Fibroblast of peridontal ligament (primary cell): ENCODE data around the gene SNX18.

Experiments
- DNase-seq: peaks from one replicate; pipeline ENCODE4 v3.0.0-alpha.2; 2010; ENCODE audit errors: extremely low read depth

The SNX18 gene

DNA sequence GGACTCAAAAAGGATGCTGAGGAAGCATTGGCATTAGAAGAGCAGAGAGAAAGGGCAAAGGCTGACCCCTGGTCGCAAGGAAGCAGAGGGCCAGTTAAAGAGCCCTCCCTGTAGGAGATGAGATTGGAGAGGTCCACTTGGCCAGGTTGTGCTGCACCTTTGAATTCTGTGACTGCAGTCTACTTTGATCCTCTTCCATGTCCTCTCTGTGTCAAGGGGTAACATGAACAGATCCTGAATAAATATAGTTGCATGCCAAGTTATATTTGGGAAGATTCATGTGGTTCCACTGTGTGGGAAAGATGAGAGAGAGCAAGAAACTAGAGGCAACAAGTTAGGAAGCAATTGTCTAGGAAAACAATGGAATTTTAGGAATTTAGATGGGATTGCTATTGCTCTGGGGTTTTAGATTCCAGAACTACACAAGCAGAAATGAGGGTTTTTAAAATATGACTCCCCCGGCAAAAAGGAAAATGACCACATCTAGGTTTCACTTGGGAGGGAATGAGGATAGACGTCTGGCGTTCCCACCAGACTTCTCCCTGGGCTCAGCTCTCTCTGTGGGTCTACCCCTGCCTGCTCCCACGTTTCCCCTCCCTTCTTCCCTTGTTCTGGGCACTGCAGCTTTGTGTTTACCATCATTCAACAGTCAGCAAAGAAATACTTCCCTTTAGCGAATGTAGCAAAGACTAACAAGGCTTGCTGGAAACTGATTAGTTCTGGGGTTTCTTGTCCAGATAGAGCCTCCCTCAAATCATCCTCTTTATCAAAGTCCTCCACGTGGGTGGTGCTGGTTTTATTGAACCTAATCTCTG lies 63.6 kb downstream of the SNX18 start:
- DNase-seq: peak; percentile 72

GRCh38 chr5:54581831-54582548 lies 64.4 kb downstream of the SNX18 start:
- DNase-seq: peak; percentile 94

DNA sequence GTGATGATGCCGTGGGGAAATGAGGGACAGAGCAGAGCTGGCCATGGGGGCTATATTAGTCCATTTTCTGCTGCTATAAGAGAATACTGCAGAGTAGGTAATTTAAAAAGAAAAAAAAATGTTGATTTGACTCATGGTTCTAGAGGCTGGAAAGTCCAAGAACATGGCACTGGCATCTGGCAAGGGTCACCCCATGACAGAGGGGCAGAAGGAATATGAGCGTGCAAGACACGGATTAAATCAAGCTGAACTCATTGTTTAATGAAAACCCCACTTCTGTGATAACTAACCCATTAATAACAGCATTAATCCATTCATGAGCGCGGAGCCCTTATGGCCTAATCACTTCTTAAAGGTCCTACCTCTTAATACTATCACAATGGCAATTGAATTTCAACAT lies 68.8 kb downstream of the SNX18 start:
- no peak for DNase-seq

DNA sequence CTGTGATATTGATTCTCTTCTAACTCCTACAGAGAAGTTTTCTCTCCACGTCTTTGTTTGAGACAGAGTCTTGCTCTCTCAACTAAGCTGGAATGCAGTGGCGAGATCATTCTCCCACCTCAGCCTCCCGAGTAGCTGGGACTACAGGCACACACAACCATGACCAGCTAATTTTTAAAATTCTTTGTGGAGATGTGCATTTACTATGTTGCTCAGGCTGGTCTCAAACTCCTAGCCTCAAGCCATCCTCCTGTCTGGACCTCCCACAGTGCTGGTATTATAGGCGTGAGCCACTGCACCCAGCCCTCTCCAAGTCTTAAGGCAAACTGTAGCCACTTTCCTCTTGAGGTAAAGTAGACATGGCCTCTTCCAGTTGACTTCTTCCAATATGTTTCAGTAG lies 72.2 kb downstream of the SNX18 start:
- DNase-seq: no peak

DNA sequence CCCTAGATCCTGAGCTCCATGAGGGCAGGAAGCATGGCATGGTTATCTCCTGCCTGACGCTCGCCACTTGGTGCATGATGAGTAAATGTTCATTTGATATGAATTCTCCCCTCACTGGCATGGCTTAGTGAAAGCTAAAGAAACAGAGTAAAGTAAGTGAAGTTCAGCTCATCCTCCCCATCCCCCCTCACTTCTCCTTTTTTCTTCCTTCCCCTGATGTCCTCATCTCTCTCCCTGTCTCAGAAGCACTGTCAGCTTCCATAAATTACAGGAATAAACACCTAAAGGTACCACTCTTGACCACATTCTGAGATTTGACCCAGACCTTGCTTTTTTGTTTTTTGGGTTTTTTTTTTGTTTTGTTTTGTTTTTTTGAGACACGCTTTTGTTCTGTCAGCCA lies 73.3 kb downstream of the SNX18 start:
- DNase-seq: no peak

GRCh38 chr5:54593779-54594178 lies 76.2 kb downstream of the SNX18 start:
- DNase-seq: no peak

- no peak for DNase-seq
Measured at GRCh38 chr5:54594181-54594580, 76.6 kb downstream of the SNX18 start.

DNA sequence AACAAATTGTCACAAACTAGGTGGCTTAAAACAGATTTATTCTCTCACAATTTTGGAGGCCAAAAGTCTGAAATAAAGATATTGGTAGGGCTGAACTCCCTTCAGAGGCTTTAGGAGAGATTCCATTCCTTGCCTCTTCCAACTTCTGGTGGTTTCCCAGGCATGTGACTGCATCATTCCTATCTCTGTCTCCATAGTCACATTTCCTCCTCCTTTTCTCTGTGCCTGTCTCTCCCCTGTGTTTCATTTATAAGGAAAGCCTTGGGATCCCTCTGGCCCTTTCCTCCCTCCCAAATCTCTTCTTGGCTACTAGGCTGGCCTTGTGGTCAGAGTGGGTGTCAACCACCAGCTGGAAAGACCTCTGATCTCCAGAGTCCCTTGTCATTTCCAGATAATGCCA lies 78.2 kb downstream of the SNX18 start:
- DNase-seq: peak; percentile 80
